HepG2 (cell line): ENCODE measurements around the gene NRL. TPM values are rescaled to one million over a fixed set of nuclear protein-coding genes. Genes with fewer than 3 reads are reported as not detected.

ENCODE experiments used
- ATF7-NPFF ChIP-seq: sonication (generic); formaldehyde crosslinking; IDR thresholded peaks from 2 replicates; pipeline ENCODE4 v1.8.1; 2023; ENCODE audit warnings: mild to moderate bottlenecking, low read depth, missing genetic modification reagents, moderate library complexity
- FIP1L1 ChIP-seq: fragments of 200-400 bp; formaldehyde crosslinking; IDR thresholded peaks from 2 replicates; pipeline ENCODE4 v1.6.1; 2018; ENCODE audit warnings: low read depth, mild to moderate bottlenecking, low read length, moderate library complexity, borderline replicate concordance; ENCODE audit not compliant: insufficient read depth
- FOXP1 ChIP-seq, 2 experiments: fragments of 450-650 bp in 1 of 2; IDR thresholded peaks; 2 replicates each; pipeline ENCODE4 v1.6.1; 2017 to 2018; ENCODE audit warnings: antibody characterized with exemption in 1 of 2
- GABPA ChIP-seq, 2 experiments: IDR thresholded peaks; 2 replicates each; pipeline ENCODE4 v1.6.1; 2011 to 2016; ENCODE audit warnings: low read depth in 2 of 2, low read length in 1 of 2, missing biosample characterization in 1 of 2, missing genetic modification characterization in 1 of 2
- GTF3A ChIP-seq: sonication (generic); formaldehyde crosslinking; conservative IDR thresholded peaks from 2 replicates; pipeline ENCODE4 v1.4.0; 2020; ENCODE audit warnings: mild to moderate bottlenecking, missing genetic modification reagents
- HOXD1 ChIP-seq: sonication (generic); formaldehyde crosslinking; IDR thresholded peaks from 2 replicates; pipeline ENCODE4 v1.5.0; 2020; ENCODE audit warnings: missing genetic modification reagents
- KDM1A ChIP-seq: IDR thresholded peaks from 2 replicates; pipeline ENCODE4 v1.6.1; 2016; ENCODE audit warnings: missing compliant biosample characterization
- KDM5B ChIP-seq: sonication (generic); formaldehyde crosslinking; IDR thresholded peaks from 2 replicates; pipeline ENCODE4 v1.4.0; 2020; ENCODE audit warnings: missing genetic modification reagents, mild to moderate bottlenecking, borderline replicate concordance
- LCORL ChIP-seq, 2 experiments: fragments of 450-650 bp in 1 of 2; sonication (generic) in 1 of 2; formaldehyde crosslinking in 1 of 2; IDR thresholded peaks; 2 replicates each; pipeline versions ENCODE4 v1.5.0 to v1.6.1; 2017 to 2020; ENCODE audit warnings: antibody characterized with exemption in 1 of 2, missing genetic modification reagents in 1 of 2
- MXI1 ChIP-seq: IDR thresholded peaks from 3 replicates; pipeline ENCODE4 v1.6.1; 2012; ENCODE audit warnings: low read depth, low read length, inconsistent platforms, borderline replicate concordance
- PHF5A ChIP-seq: IDR thresholded peaks from one replicate; pipeline ENCODE4 v1.6.1; 2018; ENCODE audit warnings: low read depth, missing genetic modification reagents; ENCODE audit not compliant: unreplicated experiment
- PLRG1 ChIP-seq: fragments of 450-650 bp; conservative IDR thresholded peaks from 2 replicates; pipeline ENCODE4 v1.6.1; 2016
- SP1 ChIP-seq, 2 experiments: fragments of 450-650 bp in 1 of 2; sonication (generic) in 1 of 2; formaldehyde crosslinking in 1 of 2; IDR thresholded peaks; 2 replicates each; pipeline versions ENCODE4 v1.4.0 to v1.6.1; 2016 to 2020; ENCODE audit warnings: missing genetic modification reagents in 1 of 2
- SRSF9 ChIP-seq: fragments of 200-400 bp; formaldehyde crosslinking; IDR thresholded peaks from 2 replicates; pipeline ENCODE4 v1.6.1; 2018; ENCODE audit warnings: borderline replicate concordance, mild to moderate bottlenecking, low read depth, low read length; ENCODE audit not compliant: insufficient read depth, poor library complexity, severe bottlenecking
- ZEB1 ChIP-seq: IDR thresholded peaks from 2 replicates; pipeline ENCODE4 v1.6.1; 2012; ENCODE audit warnings: mild to moderate bottlenecking, low read depth, inconsistent platforms; ENCODE audit not compliant: insufficient replicate concordance
- ZNF260 ChIP-seq: sonication (generic); formaldehyde crosslinking; IDR thresholded peaks from 2 replicates; pipeline ENCODE4 v1.4.0; 2020; ENCODE audit warnings: missing genetic modification reagents, low read depth, mild to moderate bottlenecking, borderline replicate concordance
- ZNF614 ChIP-seq: IDR thresholded peaks from 2 replicates; pipeline ENCODE4 v1.6.1; 2018; ENCODE audit warnings: missing biosample characterization, missing genetic modification reagents, inconsistent platforms, borderline replicate concordance
- ZNF672 ChIP-seq: sonication (generic); formaldehyde crosslinking; IDR thresholded peaks from 2 replicates; pipeline ENCODE4 v1.8.1; 2022; ENCODE audit warnings: missing genetic modification reagents
- ZNF850 ChIP-seq: sonication (generic); formaldehyde crosslinking; conservative IDR thresholded peaks from 2 replicates; pipeline ENCODE4 v1.9.0; 2021; ENCODE audit warnings: mild to moderate bottlenecking, missing genetic modification reagents
- polyA plus RNA-seq, 8 experiments: library from polyadenylated mRNA; depleted of rRNA in 3 of 8; stranded (reverse) in 7 of 8; unstranded in 1 of 8; fragments of >200 nt; fragmentation: Illumina TruSeq in 4 of 8; extraction: Trizol in 4 of 8; gene quantifications; 2 replicates each; pipeline versions ENCODE4 v1.2.1 to v1.2.3, GENCODE V29; 2011 to 2016; ENCODE audit warnings: low read depth in 4 of 8, missing spikeins in 1 of 8, mixed read lengths in 1 of 8; ENCODE audit not compliant: insufficient read depth in 1 of 8
- total RNA-seq, 5 experiments: library from RNA; depleted of rRNA; stranded (reverse); fragments of >200 nt; fragmentation: Illumina TruSeq; extraction: Trizol; gene quantifications; 2 replicates each; pipeline ENCODE4 v1.2.3, GENCODE V29; 2016; ENCODE audit warnings: low read depth in 1 of 5
- TF ChIP-seq, protein P1 (sequence below): sonication (generic); formaldehyde crosslinking; IDR thresholded peaks from 2 replicates; pipeline ENCODE4 v1.8.0; 2022; ENCODE audit warnings: mild to moderate bottlenecking, missing genetic modification reagents, moderate library complexity
- TF ChIP-seq, protein P2 (sequence below): sonication (generic); formaldehyde crosslinking; IDR thresholded peaks from 2 replicates; pipeline ENCODE4 v1.8.0; 2022; ENCODE audit warnings: missing genetic modification reagents, low read depth, mild to moderate bottlenecking, borderline replicate concordance
- TF ChIP-seq, protein P3 (sequence below): sonication (generic); formaldehyde crosslinking; IDR thresholded peaks from 2 replicates; pipeline ENCODE4 v1.4.0; 2020; ENCODE audit warnings: missing genetic modification reagents, low read depth, mild to moderate bottlenecking, borderline replicate concordance
- TF ChIP-seq, protein P4 (sequence below): sonication (generic); formaldehyde crosslinking; IDR thresholded peaks from 2 replicates; pipeline ENCODE4 v1.5.0; 2020; ENCODE audit warnings: missing genetic modification reagents, mild to moderate bottlenecking, borderline replicate concordance
- TF ChIP-seq, protein P5 (sequence below): sonication (generic); formaldehyde crosslinking; IDR thresholded peaks from 2 replicates; pipeline ENCODE4 v1.4.0; 2020; ENCODE audit warnings: low read depth, mild to moderate bottlenecking, missing genetic modification reagents

NRL gene
- total and polyA plus RNA-seq, 2 of the 13 experiments (the other 11 are each of a cell fraction or from before 2014, with no cell fraction given): 2.5 to 4.7 TPM

DNA sequence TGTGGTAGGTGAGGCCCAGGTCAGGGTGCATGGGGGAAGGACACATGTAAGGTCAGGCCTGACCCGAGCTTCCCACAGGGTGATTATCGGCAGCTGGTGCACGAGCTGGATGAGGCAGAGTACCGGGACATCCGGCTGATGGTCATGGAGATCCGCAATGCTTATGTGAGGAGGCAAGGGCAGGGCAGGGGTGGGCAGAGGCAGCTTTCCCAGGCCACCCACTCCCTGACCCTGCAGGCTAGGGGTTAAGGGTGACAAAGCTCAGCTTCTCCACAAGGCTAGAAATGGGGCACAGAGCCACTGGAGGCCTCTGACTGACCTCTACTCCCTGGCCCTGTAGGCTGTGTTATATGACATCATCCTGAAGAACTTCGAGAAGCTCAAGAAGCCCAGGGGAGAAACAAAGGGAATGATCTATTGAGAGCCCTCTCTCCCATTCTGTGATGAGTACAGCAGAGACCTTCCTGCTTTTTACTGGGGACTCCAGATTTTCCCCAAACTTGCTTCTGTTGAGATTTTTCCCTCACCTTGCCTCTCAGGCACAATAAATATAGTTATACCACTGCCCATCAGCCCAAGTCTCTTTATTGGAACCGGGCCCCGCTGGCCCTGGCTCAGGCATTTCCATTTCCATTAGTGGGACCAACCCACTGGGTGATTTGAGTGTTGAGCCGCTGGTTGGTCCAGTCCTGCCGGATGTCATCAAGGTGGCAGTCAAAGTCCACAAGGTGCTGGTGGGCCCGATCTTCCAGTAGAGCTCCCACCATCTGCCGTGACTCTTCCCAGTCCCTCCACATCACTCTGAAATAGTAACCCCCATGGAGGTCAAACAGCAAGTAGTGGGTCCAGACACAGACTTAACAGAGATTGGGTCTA, 23.9 kb upstream of the NRL start (continued):
- TF ChIP-seq, protein P1, sequence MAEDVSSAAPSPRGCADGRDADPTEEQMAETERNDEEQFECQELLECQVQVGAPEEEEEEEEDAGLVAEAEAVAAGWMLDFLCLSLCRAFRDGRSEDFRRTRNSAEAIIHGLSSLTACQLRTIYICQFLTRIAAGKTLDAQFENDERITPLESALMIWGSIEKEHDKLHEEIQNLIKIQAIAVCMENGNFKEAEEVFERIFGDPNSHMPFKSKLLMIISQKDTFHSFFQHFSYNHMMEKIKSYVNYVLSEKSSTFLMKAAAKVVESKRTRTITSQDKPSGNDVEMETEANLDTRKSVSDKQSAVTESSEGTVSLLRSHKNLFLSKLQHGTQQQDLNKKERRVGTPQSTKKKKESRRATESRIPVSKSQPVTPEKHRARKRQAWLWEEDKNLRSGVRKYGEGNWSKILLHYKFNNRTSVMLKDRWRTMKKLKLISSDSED (CRISPR knock-in tag): no peak
- TF ChIP-seq ATF7-NPFF (CRISPR knock-in tag) (peak; percentile 43; the same call in 1 of the 2 replicates), FIP1L1 (0 out of 2 replicates have a peak, but pooled peaks have one; percentile 34), SRSF9 (no peak), KDM1A (no peak), ZNF260 (no peak), HOXD1 (CRISPR knock-in tag) (no peak), GABPA (IDR thresholded peaks at IDR 0.05; ENCODE audit: low read depth, low read length) (no peak), GABPA (CRISPR knock-in tag; IDR thresholded peaks at IDR 0.05; ENCODE audit: low read depth) (no peak), LCORL (IDR thresholded peaks at IDR 0.05) (no peak), LCORL (CRISPR knock-in tag; IDR thresholded peaks at IDR 0.05) (no peak), FOXP1 (IDR thresholded peaks at IDR 0.05) (no peak), FOXP1 (CRISPR knock-in tag; IDR thresholded peaks at IDR 0.05) (no peak), GTF3A (no peak; the same call in 1 of the 2 replicates), ZEB1 (no peak), ZNF672 (CRISPR knock-in tag) (no peak), PHF5A (CRISPR knock-in tag) (peak; percentile 30), PLRG1 (no peak), ZNF614 (CRISPR knock-in tag) (no peak), SP1 (IDR thresholded peaks at IDR 0.05) (no peak), SP1 (CRISPR knock-in tag; IDR thresholded peaks at IDR 0.05) (no peak), MXI1 (no peak), KDM5B (no peak), ZNF850 (CRISPR knock-in tag) (no peak)
- TF ChIP-seq, protein P2, sequence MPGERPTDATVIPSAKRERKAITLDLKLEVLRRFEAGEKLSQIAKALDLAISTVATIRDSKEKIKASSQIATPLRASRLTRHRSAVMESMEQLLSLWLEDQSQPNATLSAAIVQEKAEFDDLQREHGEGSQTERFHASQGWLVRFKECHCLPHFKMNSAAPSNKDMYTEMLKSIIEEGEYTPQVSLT (CRISPR knock-in tag): no peak
- TF ChIP-seq, protein P3, sequence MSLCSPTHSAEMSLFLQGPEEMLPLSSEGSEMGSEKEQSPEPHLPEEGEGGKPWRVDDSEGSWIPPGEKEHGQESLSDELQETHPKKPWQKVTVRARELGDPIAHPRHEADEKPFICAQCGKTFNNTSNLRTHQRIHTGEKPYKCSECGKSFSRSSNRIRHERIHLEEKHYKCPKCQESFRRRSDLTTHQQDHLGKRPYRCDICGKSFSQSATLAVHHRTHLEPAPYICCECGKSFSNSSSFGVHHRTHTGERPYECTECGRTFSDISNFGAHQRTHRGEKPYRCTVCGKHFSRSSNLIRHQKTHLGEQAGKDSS (CRISPR knock-in tag): peak; percentile 18; the same call in 1 of the 2 replicates
- TF ChIP-seq, protein P4, sequence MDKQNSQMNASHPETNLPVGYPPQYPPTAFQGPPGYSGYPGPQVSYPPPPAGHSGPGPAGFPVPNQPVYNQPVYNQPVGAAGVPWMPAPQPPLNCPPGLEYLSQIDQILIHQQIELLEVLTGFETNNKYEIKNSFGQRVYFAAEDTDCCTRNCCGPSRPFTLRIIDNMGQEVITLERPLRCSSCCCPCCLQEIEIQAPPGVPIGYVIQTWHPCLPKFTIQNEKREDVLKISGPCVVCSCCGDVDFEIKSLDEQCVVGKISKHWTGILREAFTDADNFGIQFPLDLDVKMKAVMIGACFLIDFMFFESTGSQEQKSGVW (CRISPR knock-in tag): no peak
- TF ChIP-seq, protein P5, sequence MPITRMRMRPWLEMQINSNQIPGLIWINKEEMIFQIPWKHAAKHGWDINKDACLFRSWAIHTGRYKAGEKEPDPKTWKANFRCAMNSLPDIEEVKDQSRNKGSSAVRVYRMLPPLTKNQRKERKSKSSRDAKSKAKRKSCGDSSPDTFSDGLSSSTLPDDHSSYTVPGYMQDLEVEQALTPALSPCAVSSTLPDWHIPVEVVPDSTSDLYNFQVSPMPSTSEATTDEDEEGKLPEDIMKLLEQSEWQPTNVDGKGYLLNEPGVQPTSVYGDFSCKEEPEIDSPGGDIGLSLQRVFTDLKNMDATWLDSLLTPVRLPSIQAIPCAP (CRISPR knock-in tag): no peak
